ENCODE results near the gene H19. TPM values are rescaled to one million over a fixed set of nuclear protein-coding genes. Genes with fewer than 3 reads are reported as not detected.

The H19 gene
- total RNA-seq: 1,569 and 1,806 TPM in 2 replicates
- long read RNA-seq, partial matches to known transcripts: 1 of 7 reads
- long read RNA-seq, other reads (novel, unspliced or antisense): 5 of 7 reads

DNA sequence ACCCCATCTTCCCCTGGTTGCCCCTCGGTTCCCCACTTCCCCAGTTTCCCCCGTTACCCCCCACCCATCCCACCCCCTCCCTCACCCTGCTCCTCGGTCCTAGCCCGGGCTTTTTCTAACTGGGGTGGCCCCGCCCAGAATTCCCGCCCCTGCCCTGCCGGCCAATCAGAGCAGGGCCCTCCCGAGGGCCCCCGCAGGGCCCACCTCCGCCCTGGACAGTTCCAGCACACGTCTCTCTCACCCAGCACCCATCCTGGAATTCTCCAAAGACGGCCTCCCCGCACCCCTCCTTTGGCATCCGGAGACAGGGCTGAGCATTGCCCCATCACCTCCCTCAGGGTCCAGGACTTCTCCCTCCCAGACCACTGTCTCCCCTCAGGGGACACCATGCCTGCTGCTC, at the start of gene H19:
Gene H19, minus strand, starts transcription at position 88 of the 400 bp plus-strand sequence.
- no peak for DNase-seq (ENCODE audit: extremely low spot score, unreplicated experiment)
- no peaks in the 10 kb centered on the region for H3K27me3 Mint-ChIP-seq (ENCODE audit: unreplicated experiment)
- TF ChIP-seq, protein P1, sequence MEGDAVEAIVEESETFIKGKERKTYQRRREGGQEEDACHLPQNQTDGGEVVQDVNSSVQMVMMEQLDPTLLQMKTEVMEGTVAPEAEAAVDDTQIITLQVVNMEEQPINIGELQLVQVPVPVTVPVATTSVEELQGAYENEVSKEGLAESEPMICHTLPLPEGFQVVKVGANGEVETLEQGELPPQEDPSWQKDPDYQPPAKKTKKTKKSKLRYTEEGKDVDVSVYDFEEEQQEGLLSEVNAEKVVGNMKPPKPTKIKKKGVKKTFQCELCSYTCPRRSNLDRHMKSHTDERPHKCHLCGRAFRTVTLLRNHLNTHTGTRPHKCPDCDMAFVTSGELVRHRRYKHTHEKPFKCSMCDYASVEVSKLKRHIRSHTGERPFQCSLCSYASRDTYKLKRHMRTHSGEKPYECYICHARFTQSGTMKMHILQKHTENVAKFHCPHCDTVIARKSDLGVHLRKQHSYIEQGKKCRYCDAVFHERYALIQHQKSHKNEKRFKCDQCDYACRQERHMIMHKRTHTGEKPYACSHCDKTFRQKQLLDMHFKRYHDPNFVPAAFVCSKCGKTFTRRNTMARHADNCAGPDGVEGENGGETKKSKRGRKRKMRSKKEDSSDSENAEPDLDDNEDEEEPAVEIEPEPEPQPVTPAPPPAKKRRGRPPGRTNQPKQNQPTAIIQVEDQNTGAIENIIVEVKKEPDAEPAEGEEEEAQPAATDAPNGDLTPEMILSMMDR (IDR thresholded peaks at IDR 0.05): no peak
- H3K9me3 Mint-ChIP-seq (ENCODE audit: unreplicated experiment): no peaks in the 10 kb centered on the region
- no peaks in the 10 kb centered on the region for H3K36me3 Mint-ChIP-seq (ENCODE audit: unreplicated experiment)
- no peak within 1 kb of the TSS for H3K4me3 Mint-ChIP-seq (ENCODE audit: unreplicated experiment)
- no peaks in the 10 kb centered on the region for H3K4me1 Mint-ChIP-seq (ENCODE audit: unreplicated experiment)
- no peak within 1 kb of the TSS for H3K27ac Mint-ChIP-seq (ENCODE audit: unreplicated experiment)

GRCh38 chr11:2041963-2042362, 44.3 kb upstream of the H19 start:
- TF ChIP-seq, protein P1 (IDR thresholded peaks at IDR 0.05): no peak
- H3K27ac Mint-ChIP-seq (ENCODE audit: unreplicated experiment): no peak overlapping the region
- H3K4me1 Mint-ChIP-seq (ENCODE audit: unreplicated experiment): no peaks in the 10 kb centered on the region
- H3K27me3 Mint-ChIP-seq (ENCODE audit: unreplicated experiment): no peaks in the 10 kb centered on the region
- no peak overlapping the region for H3K4me3 Mint-ChIP-seq (ENCODE audit: unreplicated experiment)
- H3K9me3 Mint-ChIP-seq (ENCODE audit: unreplicated experiment): no peaks in the 10 kb centered on the region
- no peaks in the 10 kb centered on the region for H3K36me3 Mint-ChIP-seq (ENCODE audit: unreplicated experiment)
- DNase-seq (ENCODE audit: extremely low spot score, unreplicated experiment): no peak

- H3K36me3 Mint-ChIP-seq (ENCODE audit: unreplicated experiment): no peaks in the 10 kb centered on the region
- H3K27me3 Mint-ChIP-seq (ENCODE audit: unreplicated experiment): no peaks in the 10 kb centered on the region
- no peak overlapping the region for H3K27ac Mint-ChIP-seq (ENCODE audit: unreplicated experiment)
- no peak for DNase-seq (ENCODE audit: extremely low spot score, unreplicated experiment)
- H3K4me3 Mint-ChIP-seq (ENCODE audit: unreplicated experiment): no peak overlapping the region
- no peaks in the 10 kb centered on the region for H3K4me1 Mint-ChIP-seq (ENCODE audit: unreplicated experiment)
- TF ChIP-seq, protein P1 (IDR thresholded peaks at IDR 0.05): no peak
- no peaks in the 10 kb centered on the region for H3K9me3 Mint-ChIP-seq (ENCODE audit: unreplicated experiment)
These were observed 43.5 kb upstream of the H19 start for GRCh38 chr11:2041153-2041552.

DNA sequence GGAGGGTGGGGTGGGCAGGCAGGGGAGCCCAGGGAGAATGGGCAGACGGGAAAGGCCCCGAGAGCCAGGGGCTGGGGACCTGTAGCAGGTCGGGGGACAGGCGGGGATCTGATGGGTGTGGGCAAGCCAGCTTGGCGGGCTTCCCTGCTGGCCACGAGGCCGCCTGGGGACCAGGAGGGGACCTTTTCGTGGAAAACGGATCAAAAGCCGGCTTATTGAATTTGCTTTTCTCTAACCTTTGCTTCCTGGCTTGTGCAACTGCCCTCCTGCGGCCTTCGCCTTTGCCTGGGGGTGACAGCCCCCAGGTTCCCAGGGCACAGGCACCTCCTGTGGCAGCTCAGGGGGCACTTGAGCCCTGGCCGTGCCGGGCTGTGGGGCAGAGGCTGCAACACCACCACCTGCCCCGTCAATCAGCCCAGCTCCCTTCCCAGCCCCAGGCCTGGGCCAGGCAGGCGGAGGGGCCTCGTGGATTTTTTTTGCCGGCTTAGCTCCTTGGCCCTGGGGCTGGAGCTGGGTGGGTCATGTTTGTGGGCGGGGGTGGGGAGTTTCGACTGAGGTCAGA, 41.6 kb upstream of the H19 start:
- Mint-ChIP-seq H3K4me1 (ENCODE audit: unreplicated experiment) (no peaks in the 10 kb centered on the region), H3K9me3 (ENCODE audit: unreplicated experiment) (no peaks in the 10 kb centered on the region), H3K36me3 (ENCODE audit: unreplicated experiment) (no peaks in the 10 kb centered on the region), H3K27me3 (ENCODE audit: unreplicated experiment) (no peaks in the 10 kb centered on the region), H3K4me3 (ENCODE audit: unreplicated experiment) (no peak overlapping the region), H3K27ac (ENCODE audit: unreplicated experiment) (no peak overlapping the region)
- DNase-seq (ENCODE audit: extremely low spot score, unreplicated experiment): no peak
- TF ChIP-seq, protein P1 (IDR thresholded peaks at IDR 0.05): no peak

DNA sequence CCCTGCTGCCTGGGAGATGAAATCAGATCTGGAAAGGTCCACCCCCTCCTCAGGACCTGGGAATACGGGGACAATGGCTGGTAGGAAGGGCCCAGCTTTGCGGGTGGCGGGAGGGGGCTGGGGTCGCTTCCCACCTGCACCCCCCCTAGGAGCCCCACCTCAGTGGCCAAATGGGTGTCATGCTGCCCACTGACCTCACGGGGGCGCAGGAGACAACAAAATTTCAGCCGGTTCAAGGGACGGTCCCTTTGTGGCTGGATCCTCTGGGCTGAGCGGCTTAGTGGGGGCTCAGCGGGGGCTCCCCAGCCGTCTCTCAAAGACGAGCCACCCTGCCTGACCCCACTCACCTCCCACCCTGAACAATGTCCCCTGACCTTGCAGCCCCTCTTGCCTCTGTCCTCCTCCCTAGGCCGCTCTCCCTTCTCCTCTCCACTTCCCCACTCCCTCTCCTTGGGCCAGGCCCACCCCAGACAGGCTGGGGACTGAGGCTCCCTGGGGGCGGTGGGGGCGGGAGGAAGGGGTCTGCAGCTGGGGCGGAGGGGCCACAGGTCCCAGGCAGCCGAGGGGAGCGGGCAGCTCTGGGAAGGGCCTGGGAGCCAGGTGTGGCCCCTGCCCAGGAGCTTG, 39.3 kb upstream of the H19 start:
- H3K36me3 Mint-ChIP-seq (ENCODE audit: unreplicated experiment): no peaks in the 10 kb centered on the region
- H3K4me1 Mint-ChIP-seq (ENCODE audit: unreplicated experiment): no peaks in the 10 kb centered on the region
- no peak for DNase-seq (ENCODE audit: extremely low spot score, unreplicated experiment)
- H3K9me3 Mint-ChIP-seq (ENCODE audit: unreplicated experiment): no peaks in the 10 kb centered on the region
- H3K27me3 Mint-ChIP-seq (ENCODE audit: unreplicated experiment): no peaks in the 10 kb centered on the region
- TF ChIP-seq, protein P1 (IDR thresholded peaks at IDR 0.05): no peak
- no peak overlapping the region for H3K4me3 Mint-ChIP-seq (ENCODE audit: unreplicated experiment)
- no peak overlapping the region for H3K27ac Mint-ChIP-seq (ENCODE audit: unreplicated experiment)

All from osteocyte (in vitro differentiated cells).